B cell (primary cell): ENCODE results near the gene ATP11A.

Experiments
- EZH2 ChIP-seq: IDR thresholded peaks from 2 replicates; pipeline ENCODE4 v1.6.1; 2012; ENCODE audit warnings: borderline replicate concordance, low read depth, mild to moderate bottlenecking, moderate library complexity, low read length; ENCODE audit not compliant: insufficient read depth, poor library complexity, severe bottlenecking
- TF ChIP-seq, protein P1 (sequence below): fragments of 200-600 bp; IDR thresholded peaks from one replicate; pipeline ENCODE4 v1.8.0; 2022; ENCODE audit warnings: antibody characterized with exemption, mild to moderate bottlenecking

DNA sequence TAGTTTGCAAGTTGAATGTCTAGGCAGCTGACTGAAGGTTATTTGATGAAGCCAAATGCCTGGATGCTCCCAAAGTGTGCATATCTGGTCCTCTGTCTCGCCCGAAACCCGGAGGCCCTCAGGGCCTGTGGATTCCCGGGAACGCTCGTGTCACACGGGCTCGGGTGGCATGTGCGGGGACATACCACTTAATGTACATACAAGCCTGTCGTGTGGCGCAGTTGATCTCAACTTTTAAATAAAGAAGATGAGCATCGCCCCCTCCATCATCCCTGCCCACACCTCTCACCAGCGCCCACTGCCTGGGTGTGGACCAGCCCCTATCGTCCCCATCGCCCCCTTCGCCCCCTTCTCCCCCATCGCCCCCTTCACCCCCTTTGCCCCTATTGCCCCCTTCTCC lies 33.9 kb downstream of the ATP11A start:
- TF ChIP-seq, protein P1, sequence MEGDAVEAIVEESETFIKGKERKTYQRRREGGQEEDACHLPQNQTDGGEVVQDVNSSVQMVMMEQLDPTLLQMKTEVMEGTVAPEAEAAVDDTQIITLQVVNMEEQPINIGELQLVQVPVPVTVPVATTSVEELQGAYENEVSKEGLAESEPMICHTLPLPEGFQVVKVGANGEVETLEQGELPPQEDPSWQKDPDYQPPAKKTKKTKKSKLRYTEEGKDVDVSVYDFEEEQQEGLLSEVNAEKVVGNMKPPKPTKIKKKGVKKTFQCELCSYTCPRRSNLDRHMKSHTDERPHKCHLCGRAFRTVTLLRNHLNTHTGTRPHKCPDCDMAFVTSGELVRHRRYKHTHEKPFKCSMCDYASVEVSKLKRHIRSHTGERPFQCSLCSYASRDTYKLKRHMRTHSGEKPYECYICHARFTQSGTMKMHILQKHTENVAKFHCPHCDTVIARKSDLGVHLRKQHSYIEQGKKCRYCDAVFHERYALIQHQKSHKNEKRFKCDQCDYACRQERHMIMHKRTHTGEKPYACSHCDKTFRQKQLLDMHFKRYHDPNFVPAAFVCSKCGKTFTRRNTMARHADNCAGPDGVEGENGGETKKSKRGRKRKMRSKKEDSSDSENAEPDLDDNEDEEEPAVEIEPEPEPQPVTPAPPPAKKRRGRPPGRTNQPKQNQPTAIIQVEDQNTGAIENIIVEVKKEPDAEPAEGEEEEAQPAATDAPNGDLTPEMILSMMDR: no peak
- no peak for TF ChIP-seq EZH2
